GM18870 (cell line): ENCODE data around the gene TRIM22.
"Not testable (repeated sequence)": the region's sequence is repeated elsewhere in the genome, so short reads cannot be mapped to it uniquely, and the experiment has no call there.

Source experiments
- ATAC-seq: cut with Tn5 transposase; IDR thresholded peaks from one replicate; pipeline ENCODE4 v1.9.1; 2021; ENCODE audit warnings: moderate library complexity; ENCODE audit not compliant: unreplicated experiment

TRIM22 gene

GRCh38 chr11:5689551-5689983 is at the start of gene TRIM22:
TRIM22 (plus strand) TSS chr11:5689790; CDS start chr11:5696233, 6,443 bp downstream.
- peak; percentile 86 for ATAC-seq

GRCh38 chr11:5639953-5640352 is 49.6 kb upstream of the TRIM22 start:
- ATAC-seq: no peak

- no peak for ATAC-seq
Observed at GRCh38 chr11:5643585-5643984, 46.0 kb upstream of the TRIM22 start.

GRCh38 chr11:5646139-5646538 is 43.5 kb upstream of the TRIM22 start:
- ATAC-seq: no peak

- no peak for ATAC-seq
Observed at GRCh38 chr11:5655474-5655873, 34.1 kb upstream of the TRIM22 start.

DNA sequence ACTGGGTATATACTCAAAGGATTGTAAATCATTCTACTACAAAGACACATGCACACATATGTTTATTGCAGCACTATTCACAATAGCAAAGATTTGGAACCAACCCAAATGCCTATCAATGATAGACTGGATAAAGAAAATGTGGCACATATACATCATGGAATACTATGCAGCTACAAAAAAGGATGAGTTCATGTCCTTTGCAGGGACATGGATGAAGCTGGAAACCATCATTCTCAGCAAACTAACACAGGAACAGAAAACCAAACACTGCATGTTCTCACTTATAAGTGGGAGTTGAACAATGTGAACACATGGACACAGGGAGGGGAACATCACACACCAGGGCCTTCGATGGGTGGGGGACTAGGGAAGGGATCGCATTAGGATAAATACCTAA is 32.6 kb upstream of the TRIM22 start:
- not testable (repeated sequence) for ATAC-seq

DNA sequence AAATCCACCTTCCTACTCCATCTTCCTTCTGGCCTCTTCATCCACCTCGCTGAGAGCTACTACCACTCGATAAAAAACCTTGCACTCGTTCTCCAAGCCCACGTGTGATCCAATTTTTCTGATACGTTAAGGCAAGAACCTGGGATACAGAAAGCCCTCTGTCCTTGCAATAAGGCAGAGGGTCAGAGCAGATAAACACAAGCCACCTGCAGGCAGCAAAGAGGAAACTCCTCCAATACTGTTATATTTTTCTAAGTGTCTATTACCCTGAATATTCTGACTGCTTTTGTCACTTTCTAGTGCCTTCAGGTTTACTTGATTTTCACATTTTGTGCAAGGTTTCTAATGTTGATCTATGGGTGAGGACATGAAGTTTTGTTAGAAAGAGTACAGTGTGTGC is 31.3 kb upstream of the TRIM22 start:
- no peak for ATAC-seq

GRCh38 chr11:5663511-5663910 is 26.1 kb upstream of the TRIM22 start:
- no peak for ATAC-seq

DNA sequence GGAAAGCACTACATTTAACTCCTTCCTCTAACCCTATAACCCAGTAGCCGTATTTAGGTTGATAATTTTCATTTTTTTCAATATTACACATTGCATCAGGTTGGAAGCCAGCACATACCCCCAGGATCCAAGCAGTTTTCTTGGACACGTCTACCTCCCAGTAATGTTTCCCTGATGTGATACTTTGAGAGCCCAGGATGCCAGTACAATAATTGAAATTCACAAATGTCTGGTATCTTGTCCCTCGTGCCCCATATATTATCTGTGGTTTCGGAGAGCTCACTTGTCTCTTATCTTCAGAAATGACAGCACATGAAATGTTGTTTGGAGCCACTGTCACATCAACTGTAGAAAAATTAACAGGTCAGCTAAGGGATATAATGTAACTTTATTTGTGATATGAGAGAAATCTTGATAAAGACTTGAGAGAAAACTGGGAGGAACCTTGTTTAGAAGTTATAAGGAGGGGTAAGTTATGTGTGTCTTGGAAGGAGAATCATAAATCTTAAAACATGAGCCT is 24.5 kb upstream of the TRIM22 start:
- no peak for ATAC-seq

DNA sequence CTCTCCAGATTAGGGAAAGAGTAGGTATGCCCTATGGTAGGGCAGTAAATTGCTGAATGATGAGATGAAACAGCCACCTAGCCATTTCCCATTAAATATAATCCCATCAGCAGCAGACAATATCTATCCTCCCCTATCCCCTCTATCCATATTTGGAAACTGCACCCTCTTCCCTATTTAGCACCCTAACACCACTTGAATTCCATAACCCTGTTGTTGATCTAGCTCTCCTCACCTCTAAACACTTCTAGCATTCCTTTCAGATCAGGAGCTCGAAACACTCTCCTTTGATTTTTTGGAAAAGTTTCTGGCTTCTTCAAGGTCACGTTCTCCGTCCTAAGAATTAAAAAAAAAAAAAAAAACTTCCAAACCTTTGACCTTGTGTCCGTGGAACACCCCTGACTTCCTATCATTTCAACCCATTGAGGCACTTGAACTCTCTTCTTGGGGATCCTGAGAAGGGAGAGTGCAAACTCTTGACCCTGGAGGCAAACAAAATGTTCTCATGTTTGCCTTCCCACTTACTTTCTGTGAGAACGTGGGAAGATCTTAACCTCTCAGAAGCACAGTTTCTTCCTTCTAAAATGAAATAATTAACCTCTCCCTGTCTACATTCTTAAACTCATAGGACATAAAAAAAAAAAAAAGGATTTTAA is 23.7 kb upstream of the TRIM22 start:
- ATAC-seq: no peak

DNA sequence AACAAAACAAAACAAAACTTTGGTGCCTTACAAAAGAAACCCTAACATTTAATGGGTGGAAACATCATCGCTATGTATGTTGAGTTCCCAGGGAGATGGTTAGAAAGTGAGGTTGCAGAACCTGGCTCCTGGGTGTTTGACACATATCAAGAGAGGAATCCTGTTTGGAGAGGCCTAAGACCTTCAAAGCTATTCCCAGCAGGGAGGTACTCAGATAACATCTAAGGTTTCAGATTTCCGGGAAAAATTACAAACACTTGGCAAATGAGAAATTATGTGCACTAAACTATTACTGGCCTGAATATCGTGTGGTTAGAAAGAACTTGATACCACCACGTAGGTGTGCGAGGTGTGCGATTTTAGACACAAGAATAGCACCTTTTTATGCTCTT is 23.2 kb upstream of the TRIM22 start:
- no peak for ATAC-seq

DNA sequence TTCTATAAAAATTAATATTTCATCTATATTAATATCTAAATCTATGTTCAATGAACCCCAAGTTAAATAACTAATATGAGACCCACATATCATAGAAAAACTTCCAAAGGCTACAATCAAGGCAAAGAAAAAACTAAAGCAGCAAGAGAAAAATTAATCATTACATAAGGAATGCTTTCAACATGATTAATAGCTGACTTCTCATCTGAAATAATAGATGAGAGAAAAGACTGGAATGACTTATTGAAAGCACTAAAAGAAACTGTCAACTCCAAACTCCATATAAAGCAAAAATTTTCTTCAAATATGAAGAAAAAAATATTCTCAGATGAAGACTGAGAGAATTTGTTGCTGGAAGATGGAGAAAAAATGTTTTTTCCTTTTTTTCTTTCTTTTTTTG is 17.8 kb upstream of the TRIM22 start:
- no peak for ATAC-seq

DNA sequence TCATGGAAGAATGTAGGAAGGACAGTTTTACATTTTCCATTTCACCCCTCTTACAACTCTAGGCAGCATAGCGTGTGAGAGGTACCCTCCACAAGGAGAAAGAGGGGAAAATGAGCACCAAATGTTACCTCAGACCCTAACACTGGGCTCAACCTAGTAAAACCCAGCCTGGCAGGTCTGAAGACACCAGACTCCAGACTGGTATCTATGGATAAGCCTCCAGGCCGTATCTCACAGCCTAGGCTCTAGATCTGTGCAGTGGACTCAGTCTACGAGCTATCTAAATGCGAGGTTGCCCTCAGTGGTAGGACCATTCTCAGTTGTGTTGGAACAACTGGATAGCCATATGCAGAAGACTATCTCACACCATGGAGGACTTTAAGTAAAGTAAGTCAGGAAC is 15.2 kb upstream of the TRIM22 start:
- no peak for ATAC-seq

DNA sequence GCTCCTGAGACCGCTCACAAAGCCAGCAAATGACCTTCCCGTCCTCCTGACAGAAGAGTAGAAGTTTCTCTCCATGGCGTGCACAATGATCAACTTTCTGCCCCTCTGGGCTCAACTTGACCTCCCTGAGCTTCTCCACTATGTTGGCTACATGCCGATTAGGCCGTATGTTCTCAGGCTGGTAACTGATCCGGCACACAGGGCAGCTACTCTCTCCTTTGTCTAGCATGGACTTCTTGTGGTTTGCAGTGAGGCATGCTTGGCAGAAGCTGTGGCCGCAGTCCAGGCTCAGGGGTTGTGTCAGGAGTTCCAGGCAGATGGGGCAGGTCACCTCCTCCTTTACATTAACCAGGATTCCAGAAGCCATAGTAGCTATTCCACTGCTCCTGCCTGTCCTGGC is 9.8 kb upstream of the TRIM22 start:
- ATAC-seq: no peak

- ATAC-seq: not testable (repeated sequence)
Observed at GRCh38 chr11:5682890-5683441, 6.6 kb upstream of the TRIM22 start.

GRCh38 chr11:5683620-5684019 is 6.0 kb upstream of the TRIM22 start:
- ATAC-seq: not testable (repeated sequence)

DNA sequence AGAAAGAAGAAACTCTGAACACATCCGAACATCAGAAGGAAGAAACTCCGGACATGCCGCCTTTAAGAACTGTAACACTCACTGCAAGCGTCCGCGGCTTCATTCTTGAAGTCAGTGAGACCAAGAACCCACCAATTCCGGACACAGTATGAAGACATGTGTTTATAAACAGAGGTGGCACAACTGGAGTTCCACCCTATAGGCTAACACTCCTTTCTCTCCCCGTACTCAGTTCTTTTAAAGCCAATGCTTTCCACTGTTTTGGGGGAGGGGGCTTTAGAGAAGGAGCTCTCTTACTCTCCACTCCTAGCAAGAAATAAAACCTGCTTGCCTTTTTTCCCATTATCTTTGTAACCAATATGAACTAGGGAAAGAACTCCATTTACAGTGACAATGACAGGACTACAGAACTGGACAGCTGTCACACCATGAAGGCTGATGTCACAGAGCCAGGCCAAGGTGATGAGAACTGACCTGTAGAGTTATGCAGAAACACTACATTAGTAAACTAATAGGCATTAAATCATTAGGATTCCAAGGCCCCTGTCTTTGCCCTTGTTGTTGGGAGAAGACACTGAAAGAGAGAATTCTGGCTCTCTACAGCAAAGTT is 5.4 kb upstream of the TRIM22 start:
- ATAC-seq: peak; percentile 3

DNA sequence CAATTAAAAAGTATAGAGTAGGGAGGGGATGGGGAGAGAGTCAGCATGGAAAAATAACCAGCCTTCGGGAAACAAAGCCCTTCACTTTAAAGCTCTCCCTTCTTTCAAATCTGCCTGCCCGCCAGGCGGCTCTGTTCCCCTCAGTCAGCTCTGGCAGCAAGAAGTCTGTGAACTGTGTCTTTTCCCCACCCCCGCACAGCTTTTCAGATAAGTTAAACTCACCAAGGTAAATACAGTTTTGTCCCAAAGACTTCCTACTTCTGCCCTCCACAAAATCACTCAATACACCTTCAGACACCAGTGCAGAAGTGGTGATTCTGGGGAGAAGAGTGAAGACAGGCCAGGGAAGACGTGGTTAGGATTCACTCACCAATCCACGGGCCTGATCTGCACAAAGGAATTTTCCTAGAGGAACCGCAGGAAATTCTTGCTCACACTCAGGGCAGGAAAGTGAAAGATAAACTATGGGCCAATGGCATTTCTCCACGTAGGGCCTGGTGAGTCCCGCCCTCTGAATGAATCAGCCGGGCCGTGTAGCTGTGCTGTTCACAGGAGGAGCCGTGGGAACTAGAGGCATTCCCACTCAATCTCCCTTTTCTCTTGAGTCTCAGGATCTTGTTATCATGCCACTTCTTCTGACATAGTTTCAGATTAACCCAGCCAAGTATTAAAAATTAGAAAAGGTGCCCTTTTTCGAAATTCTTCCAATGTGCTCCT is 4.8 kb upstream of the TRIM22 start, which contains the start of gene TRIM5:
Gene TRIM5 (minus strand): TSS at position 429 of the 717 bp plus-strand sequence. CDS start 4,897 bp downstream, outside the sequence.
- peak; percentile 66 for ATAC-seq

GRCh38 chr11:5686426-5686825 is 3.2 kb upstream of the TRIM22 start:
- no peak for ATAC-seq

DNA sequence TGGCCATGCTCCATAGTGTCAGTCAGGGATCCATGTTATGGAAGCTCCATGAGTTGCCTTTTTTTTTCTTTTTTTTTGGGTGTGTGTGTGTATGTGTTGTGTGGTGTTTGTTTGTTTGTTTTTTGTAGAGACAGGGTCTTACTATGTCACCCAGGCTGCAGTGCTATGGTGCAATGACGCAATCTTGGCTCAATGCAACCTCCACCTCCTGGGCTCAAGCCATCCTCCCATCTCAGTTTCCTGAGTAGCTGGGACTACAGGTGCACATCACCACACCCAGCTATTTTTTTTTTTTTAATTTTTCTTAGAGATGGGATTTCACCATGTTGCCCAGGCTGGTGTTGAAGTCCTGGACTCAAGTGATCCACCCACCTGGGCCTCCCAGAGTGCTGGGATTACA is 1.1 kb upstream of the TRIM22 start:
- ATAC-seq: no peak

- no peak for ATAC-seq
Observed at GRCh38 chr11:5690216-5690615, 626 bp downstream of the TRIM22 start.
